ENCODE results near the gene NFIA.

Gene NFIA

GRCh38 chr1:61226791-61227567 is 144.6 kb downstream of the NFIA start:
- no peak for DNase-seq

GRCh38 chr1:61227857-61228550 is 145.6 kb downstream of the NFIA start:
- DNase-seq: no peak

- DNase-seq: no peak
Observed at GRCh38 chr1:61230523-61230922, 148.2 kb downstream of the NFIA start.

GRCh38 chr1:61231795-61232194 is 149.4 kb downstream of the NFIA start:
- DNase-seq: no peak

- no peak for DNase-seq
Observed at GRCh38 chr1:61233121-61233660, 150.8 kb downstream of the NFIA start.

GRCh38 chr1:61234587-61234919 is 152.2 kb downstream of the NFIA start:
- DNase-seq: no peak

- DNase-seq: no peak
Observed at GRCh38 chr1:61237147-61237546, 154.8 kb downstream of the NFIA start.

- no peak for DNase-seq
Observed at GRCh38 chr1:61237659-61238358, 155.4 kb downstream of the NFIA start.

GRCh38 chr1:61238359-61238665 is 156.0 kb downstream of the NFIA start:
- DNase-seq: no peak

- DNase-seq: no peak
Observed at GRCh38 chr1:61240878-61241277, 158.5 kb downstream of the NFIA start.

GRCh38 chr1:61241411-61241838 is 159.1 kb downstream of the NFIA start:
- DNase-seq: no peak

- no peak for DNase-seq
Observed at GRCh38 chr1:61241973-61242381, 159.6 kb downstream of the NFIA start.

- no peak for DNase-seq
Observed at GRCh38 chr1:61244114-61244513, 161.8 kb downstream of the NFIA start.

GRCh38 chr1:61245696-61246400 is 163.5 kb downstream of the NFIA start:
- no peak for DNase-seq

GRCh38 chr1:61247051-61247825 is 164.9 kb downstream of the NFIA start:
- DNase-seq: no peak

- no peak for DNase-seq
Observed at GRCh38 chr1:61247881-61248752, 165.8 kb downstream of the NFIA start.

- DNase-seq: no peak
Observed at GRCh38 chr1:61250933-61251332, 168.6 kb downstream of the NFIA start.

- peak; percentile 38 for DNase-seq
Observed at GRCh38 chr1:61253059-61253735, 170.8 kb downstream of the NFIA start.

GRCh38 chr1:61253912-61254633 is 171.7 kb downstream of the NFIA start:
- DNase-seq: no peak

All from CD4-positive, alpha-beta T cell treated with Interleukin-15 for 1 hour (primary cell).